HepG2 (cell line): ENCODE results near the gene RIPK3. TPM values are rescaled to one million over a fixed set of nuclear protein-coding genes. Genes with fewer than 3 reads are reported as not detected.

ENCODE experiments used
- HIVEP1 ChIP-seq: sonication (generic); formaldehyde crosslinking; IDR thresholded peaks from 2 replicates; pipeline ENCODE4 v1.4.0; 2020; ENCODE audit warnings: mild to moderate bottlenecking, missing genetic modification reagents
- KMT2B ChIP-seq: IDR thresholded peaks from 2 replicates; pipeline ENCODE4 v1.6.1; 2016; ENCODE audit warnings: missing genetic modification reagents, missing compliant biosample characterization
- NFIB ChIP-seq: sonication (generic); formaldehyde crosslinking; IDR thresholded peaks from 2 replicates; pipeline ENCODE4 v1.9.0; 2021; ENCODE audit warnings: missing genetic modification reagents, mild to moderate bottlenecking, borderline replicate concordance
- NRL ChIP-seq: sonication (generic); formaldehyde crosslinking; IDR thresholded peaks from 2 replicates; pipeline ENCODE4 v1.5.0; 2020; ENCODE audit warnings: missing genetic modification reagents, mild to moderate bottlenecking, moderate library complexity, borderline replicate concordance
- SALL1 ChIP-seq: sonication (generic); formaldehyde crosslinking; IDR thresholded peaks from 2 replicates; pipeline ENCODE4 v1.8.0; 2022; ENCODE audit warnings: mild to moderate bottlenecking, missing genetic modification reagents
- SMAD9 ChIP-seq: sonication (generic); formaldehyde crosslinking; IDR thresholded peaks from 2 replicates; pipeline ENCODE4 v1.5.1; 2020; ENCODE audit warnings: mild to moderate bottlenecking, missing genetic modification reagents
- SOX13 ChIP-seq, 3 experiments: fragments of 450-650 bp in 1 of 3; sonication (generic) in 1 of 3; formaldehyde crosslinking in 1 of 3; IDR thresholded peaks in 2 of 3; conservative IDR thresholded peaks in 1 of 3; 2 replicates each; pipeline versions ENCODE4 v1.5.0 to v1.6.1; 2016 to 2020; ENCODE audit warnings: antibody characterized with exemption in 1 of 3, mild to moderate bottlenecking in 1 of 3, missing compliant biosample characterization in 1 of 3, missing genetic modification reagents in 1 of 3, moderate library complexity in 1 of 3
- ZFP90 ChIP-seq: sonication (generic); formaldehyde crosslinking; IDR thresholded peaks from 2 replicates; pipeline ENCODE4 v1.8.0; 2022; ENCODE audit warnings: missing genetic modification reagents, mild to moderate bottlenecking, inconsistent platforms, borderline replicate concordance
- ZFYVE20 ChIP-seq: sonication (generic); formaldehyde crosslinking; IDR thresholded peaks from 2 replicates; pipeline ENCODE4 v1.8.0; 2023; ENCODE audit warnings: low read depth, mild to moderate bottlenecking, moderate library complexity, missing genetic modification reagents, borderline replicate concordance
- ZNF451 ChIP-seq: sonication (generic); formaldehyde crosslinking; IDR thresholded peaks from 2 replicates; pipeline ENCODE4 v1.5.0; 2020; ENCODE audit warnings: mild to moderate bottlenecking, missing genetic modification reagents
- ZNF556 ChIP-seq: sonication (generic); formaldehyde crosslinking; IDR thresholded peaks from 2 replicates; pipeline ENCODE4 v1.4.0; 2020; ENCODE audit warnings: mild to moderate bottlenecking, missing genetic modification reagents, borderline replicate concordance
- ZNF605 ChIP-seq: sonication (generic); formaldehyde crosslinking; IDR thresholded peaks from 2 replicates; pipeline ENCODE4 v1.8.0; 2022; ENCODE audit warnings: mild to moderate bottlenecking, missing genetic modification reagents
- ZNF703 ChIP-seq: sonication (generic); formaldehyde crosslinking; IDR thresholded peaks from 2 replicates; pipeline ENCODE4 v1.5.1; 2020; ENCODE audit warnings: missing genetic modification reagents, mild to moderate bottlenecking, moderate library complexity, borderline replicate concordance
- polyA plus RNA-seq, 8 experiments: library from polyadenylated mRNA; depleted of rRNA in 3 of 8; stranded (reverse) in 7 of 8; unstranded in 1 of 8; fragments of >200 nt; fragmentation: Illumina TruSeq in 4 of 8; extraction: Trizol in 4 of 8; gene quantifications; 2 replicates each; pipeline versions ENCODE4 v1.2.1 to v1.2.3, GENCODE V29; 2011 to 2016; ENCODE audit warnings: low read depth in 4 of 8, missing spikeins in 1 of 8, mixed read lengths in 1 of 8; ENCODE audit not compliant: insufficient read depth in 1 of 8
- total RNA-seq, 5 experiments: library from RNA; depleted of rRNA; stranded (reverse); fragments of >200 nt; fragmentation: Illumina TruSeq; extraction: Trizol; gene quantifications; 2 replicates each; pipeline ENCODE4 v1.2.3, GENCODE V29; 2016; ENCODE audit warnings: low read depth in 1 of 5
- TF ChIP-seq, protein P1 (sequence below): IDR thresholded peaks from 2 replicates; pipeline ENCODE4 v1.6.1; 2018; ENCODE audit warnings: missing genetic modification reagents
- TF ChIP-seq, protein P2 (sequence below): IDR thresholded peaks from 2 replicates; pipeline ENCODE4 v1.6.1; 2016; ENCODE audit warnings: mild to moderate bottlenecking, missing biosample characterization, missing genetic modification reagents
- TF ChIP-seq, protein P3 (sequence below): sonication (generic); formaldehyde crosslinking; IDR thresholded peaks from 2 replicates; pipeline ENCODE4 v1.5.0; 2020; ENCODE audit warnings: mild to moderate bottlenecking, missing genetic modification reagents, borderline replicate concordance
- TF ChIP-seq, protein P4 (sequence below): IDR thresholded peaks from 2 replicates; pipeline ENCODE4 v1.6.1; 2016
- TF ChIP-seq, protein P5 (sequence below): IDR thresholded peaks from 2 replicates; pipeline ENCODE4 v1.6.1; 2016; ENCODE audit warnings: mild to moderate bottlenecking

Gene RIPK3
- total and polyA plus RNA-seq, 2 of the 13 experiments (the other 11 are each of a cell fraction or from before 2014, with no cell fraction given), result not detected

DNA sequence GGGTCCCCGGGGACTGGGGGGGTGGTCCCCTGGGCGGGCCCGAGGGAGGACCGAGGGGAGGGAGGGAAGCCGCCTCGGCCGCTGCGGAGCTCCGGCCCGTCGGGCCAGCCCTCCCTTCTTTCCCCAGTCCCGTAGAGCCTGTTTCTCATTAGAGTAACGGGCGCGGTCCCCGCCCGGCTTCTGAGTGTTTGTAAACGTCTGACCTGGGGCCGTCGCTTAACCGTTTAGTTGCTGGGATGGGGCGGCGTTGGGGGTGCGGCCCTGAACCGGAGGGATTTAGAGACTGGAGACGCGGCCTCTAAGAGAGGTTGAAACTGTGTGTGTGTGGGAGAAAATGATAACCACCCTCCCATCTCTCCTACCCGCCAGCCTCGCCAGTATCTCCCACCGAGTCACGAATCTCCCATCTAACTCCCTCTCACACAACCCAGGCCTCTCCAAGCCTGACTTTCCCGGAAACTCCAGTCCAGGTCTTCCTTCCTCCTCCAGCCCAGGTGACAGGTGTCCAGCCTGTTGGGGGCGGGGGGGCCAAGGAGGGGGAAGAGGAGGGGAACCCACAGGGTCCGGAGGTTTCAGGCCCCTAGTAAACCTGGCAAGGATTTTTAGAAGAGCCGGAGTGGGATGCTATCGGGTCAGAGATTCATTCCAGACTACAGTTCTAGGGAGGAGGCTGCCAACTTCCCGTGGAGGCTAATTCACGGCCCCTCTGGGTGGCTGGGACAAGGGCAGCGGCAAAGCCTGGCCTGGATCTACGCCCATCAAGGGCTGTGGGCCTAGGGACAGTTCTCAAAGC, 27.1 kb upstream of the RIPK3 start (continued):
- TF ChIP-seq ZNF556, result peak; percentile 83; the same call in 1 of the 2 replicates
- TF ChIP-seq ZNF605 (CRISPR knock-in tag), result peak; percentile 74; the same call in 1 of the 2 replicates
- TF ChIP-seq, protein P1, sequence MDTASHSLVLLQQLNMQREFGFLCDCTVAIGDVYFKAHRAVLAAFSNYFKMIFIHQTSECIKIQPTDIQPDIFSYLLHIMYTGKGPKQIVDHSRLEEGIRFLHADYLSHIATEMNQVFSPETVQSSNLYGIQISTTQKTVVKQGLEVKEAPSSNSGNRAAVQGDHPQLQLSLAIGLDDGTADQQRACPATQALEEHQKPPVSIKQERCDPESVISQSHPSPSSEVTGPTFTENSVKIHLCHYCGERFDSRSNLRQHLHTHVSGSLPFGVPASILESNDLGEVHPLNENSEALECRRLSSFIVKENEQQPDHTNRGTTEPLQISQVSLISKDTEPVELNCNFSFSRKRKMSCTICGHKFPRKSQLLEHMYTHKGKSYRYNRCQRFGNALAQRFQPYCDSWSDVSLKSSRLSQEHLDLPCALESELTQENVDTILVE, result 0 out of 2 replicates have a peak, but pooled peaks have one; percentile 3
- TF ChIP-seq SMAD9 (CRISPR knock-in tag), result 0 out of 2 replicates have a peak, but pooled peaks have one; percentile 17
- TF ChIP-seq, protein P2, sequence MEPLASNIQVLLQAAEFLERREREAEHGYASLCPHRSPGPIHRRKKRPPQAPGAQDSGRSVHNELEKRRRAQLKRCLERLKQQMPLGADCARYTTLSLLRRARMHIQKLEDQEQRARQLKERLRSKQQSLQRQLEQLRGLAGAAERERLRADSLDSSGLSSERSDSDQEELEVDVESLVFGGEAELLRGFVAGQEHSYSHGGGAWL, result peak; percentile 44; the same call in 1 of the 2 replicates
- TF ChIP-seq, protein P3, sequence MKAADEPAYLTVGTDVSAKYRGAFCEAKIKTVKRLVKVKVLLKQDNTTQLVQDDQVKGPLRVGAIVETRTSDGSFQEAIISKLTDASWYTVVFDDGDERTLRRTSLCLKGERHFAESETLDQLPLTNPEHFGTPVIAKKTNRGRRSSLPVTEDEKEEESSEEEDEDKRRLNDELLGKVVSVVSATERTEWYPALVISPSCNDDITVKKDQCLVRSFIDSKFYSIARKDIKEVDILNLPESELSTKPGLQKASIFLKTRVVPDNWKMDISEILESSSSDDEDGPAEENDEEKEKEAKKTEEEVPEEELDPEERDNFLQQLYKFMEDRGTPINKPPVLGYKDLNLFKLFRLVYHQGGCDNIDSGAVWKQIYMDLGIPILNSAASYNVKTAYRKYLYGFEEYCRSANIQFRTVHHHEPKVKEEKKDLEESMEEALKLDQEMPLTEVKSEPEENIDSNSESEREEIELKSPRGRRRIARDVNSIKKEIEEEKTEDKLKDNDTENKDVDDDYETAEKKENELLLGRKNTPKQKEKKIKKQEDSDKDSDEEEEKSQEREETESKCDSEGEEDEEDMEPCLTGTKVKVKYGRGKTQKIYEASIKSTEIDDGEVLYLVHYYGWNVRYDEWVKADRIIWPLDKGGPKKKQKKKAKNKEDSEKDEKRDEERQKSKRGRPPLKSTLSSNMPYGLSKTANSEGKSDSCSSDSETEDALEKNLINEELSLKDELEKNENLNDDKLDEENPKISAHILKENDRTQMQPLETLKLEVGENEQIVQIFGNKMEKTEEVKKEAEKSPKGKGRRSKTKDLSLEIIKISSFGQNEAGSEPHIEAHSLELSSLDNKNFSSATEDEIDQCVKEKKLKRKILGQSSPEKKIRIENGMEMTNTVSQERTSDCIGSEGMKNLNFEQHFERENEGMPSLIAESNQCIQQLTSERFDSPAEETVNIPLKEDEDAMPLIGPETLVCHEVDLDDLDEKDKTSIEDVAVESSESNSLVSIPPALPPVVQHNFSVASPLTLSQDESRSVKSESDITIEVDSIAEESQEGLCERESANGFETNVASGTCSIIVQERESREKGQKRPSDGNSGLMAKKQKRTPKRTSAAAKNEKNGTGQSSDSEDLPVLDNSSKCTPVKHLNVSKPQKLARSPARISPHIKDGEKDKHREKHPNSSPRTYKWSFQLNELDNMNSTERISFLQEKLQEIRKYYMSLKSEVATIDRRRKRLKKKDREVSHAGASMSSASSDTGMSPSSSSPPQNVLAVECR (CRISPR knock-in tag), result peak; percentile 62
- peak; percentile 25; the same call in 1 of the 2 replicates for TF ChIP-seq SALL1
- TF ChIP-seq, protein P4, sequence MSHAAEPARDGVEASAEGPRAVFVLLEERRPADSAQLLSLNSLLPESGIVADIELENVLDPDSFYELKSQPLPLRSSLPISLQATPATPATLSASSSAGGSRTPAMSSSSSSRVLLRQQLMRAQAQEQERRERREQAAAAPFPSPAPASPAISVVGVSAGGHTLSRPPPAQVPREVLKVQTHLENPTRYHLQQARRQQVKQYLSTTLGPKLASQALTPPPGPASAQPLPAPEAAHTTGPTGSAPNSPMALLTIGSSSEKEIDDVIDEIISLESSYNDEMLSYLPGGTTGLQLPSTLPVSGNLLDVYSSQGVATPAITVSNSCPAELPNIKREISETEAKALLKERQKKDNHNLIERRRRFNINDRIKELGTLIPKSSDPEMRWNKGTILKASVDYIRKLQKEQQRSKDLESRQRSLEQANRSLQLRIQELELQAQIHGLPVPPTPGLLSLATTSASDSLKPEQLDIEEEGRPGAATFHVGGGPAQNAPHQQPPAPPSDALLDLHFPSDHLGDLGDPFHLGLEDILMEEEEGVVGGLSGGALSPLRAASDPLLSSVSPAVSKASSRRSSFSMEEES (CRISPR knock-in tag), result no peak; the same call in 1 of the 2 replicates
- peak; percentile 29; the same call in 1 of the 2 replicates for TF ChIP-seq SOX13 (IDR thresholded peaks at IDR 0.05)
- TF ChIP-seq SOX13 (CRISPR knock-in tag; conservative IDR thresholded peaks at IDR 0.05 in 1 of 2, IDR thresholded peaks at IDR 0.05 in 1 of 2), result peak in 1 of 2 experiments; percentile 37; a peak in 1 of 4 replicates
- no peak for TF ChIP-seq ZFYVE20 (CRISPR knock-in tag)
- peak; percentile 93 for TF ChIP-seq NRL (CRISPR knock-in tag)
- TF ChIP-seq, protein P5, sequence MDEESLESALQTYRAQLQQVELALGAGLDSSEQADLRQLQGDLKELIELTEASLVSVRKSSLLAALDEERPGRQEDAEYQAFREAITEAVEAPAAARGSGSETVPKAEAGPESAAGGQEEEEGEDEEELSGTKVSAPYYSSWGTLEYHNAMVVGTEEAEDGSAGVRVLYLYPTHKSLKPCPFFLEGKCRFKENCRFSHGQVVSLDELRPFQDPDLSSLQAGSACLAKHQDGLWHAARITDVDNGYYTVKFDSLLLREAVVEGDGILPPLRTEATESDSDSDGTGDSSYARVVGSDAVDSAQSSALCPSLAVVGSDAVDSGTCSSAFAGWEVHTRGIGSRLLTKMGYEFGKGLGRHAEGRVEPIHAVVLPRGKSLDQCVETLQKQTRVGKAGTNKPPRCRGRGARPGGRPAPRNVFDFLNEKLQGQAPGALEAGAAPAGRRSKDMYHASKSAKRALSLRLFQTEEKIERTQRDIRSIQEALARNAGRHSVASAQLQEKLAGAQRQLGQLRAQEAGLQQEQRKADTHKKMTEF (CRISPR knock-in tag), result peak; percentile 47
- 0 out of 2 replicates have a peak, but pooled peaks have one; percentile 51 for TF ChIP-seq ZNF451
- peak; percentile 27; the same call in 1 of the 2 replicates for TF ChIP-seq KMT2B
- no peak; the same call in 1 of the 2 replicates for TF ChIP-seq ZFP90 (CRISPR knock-in tag)
- no peak for TF ChIP-seq NFIB (CRISPR knock-in tag)
- no peak for TF ChIP-seq ZNF703 (CRISPR knock-in tag)
- peak; percentile 61; the same call in 1 of the 2 replicates for TF ChIP-seq HIVEP1 (CRISPR knock-in tag)
